GM12874 (cell line): ENCODE measurements around the gene PRDM16.

Source experiments
- TF ChIP-seq, protein P1 (sequence below): IDR thresholded peaks from 2 replicates; pipeline ENCODE4 v1.5.1; 2011; ENCODE audit warnings: low read depth, mild to moderate bottlenecking, control low read depth, low read length, moderate library complexity; ENCODE audit not compliant: insufficient read depth

Gene PRDM16

DNA sequence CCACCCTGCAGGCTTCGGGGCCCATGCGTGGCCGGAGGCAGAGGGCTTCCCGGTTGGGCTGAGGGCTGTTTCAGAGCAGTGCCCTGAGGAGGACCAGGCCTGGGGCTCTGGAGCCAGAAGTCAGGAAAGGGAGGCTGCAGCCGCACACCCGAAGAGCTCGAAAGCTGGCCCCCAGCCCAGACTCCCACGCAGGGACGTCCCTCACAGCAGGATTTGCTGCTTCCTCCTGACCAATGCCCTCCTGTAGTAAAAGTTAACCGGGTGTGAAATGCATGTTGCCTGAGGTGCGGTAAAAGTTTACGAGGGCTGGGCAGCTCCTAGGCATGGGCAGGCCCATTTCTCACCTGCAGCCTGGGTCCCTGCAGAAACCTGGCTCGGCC lies 283.9 kb downstream of the PRDM16 start:
- TF ChIP-seq, protein P1, sequence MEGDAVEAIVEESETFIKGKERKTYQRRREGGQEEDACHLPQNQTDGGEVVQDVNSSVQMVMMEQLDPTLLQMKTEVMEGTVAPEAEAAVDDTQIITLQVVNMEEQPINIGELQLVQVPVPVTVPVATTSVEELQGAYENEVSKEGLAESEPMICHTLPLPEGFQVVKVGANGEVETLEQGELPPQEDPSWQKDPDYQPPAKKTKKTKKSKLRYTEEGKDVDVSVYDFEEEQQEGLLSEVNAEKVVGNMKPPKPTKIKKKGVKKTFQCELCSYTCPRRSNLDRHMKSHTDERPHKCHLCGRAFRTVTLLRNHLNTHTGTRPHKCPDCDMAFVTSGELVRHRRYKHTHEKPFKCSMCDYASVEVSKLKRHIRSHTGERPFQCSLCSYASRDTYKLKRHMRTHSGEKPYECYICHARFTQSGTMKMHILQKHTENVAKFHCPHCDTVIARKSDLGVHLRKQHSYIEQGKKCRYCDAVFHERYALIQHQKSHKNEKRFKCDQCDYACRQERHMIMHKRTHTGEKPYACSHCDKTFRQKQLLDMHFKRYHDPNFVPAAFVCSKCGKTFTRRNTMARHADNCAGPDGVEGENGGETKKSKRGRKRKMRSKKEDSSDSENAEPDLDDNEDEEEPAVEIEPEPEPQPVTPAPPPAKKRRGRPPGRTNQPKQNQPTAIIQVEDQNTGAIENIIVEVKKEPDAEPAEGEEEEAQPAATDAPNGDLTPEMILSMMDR: no peak

DNA sequence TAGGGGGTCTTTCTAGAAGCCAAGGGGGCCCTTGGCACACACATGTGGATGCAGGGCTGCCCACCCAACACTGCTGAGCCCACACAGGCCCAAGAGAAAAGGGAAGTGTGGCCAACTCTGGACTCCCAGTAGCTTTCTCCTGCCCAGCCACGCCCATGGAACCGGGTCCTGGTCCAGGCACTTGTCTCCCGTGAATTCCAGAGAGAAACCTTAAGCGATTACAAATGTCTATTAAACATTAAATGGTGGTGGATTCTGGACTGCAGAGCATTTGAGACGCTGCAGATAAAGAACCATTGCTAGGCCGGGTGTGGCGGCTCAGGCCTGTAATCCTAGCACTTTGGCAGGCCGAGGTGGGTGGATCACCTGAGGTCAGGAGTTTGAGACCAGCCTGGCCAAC lies 284.9 kb downstream of the PRDM16 start:
- TF ChIP-seq, protein P1: no peak

DNA sequence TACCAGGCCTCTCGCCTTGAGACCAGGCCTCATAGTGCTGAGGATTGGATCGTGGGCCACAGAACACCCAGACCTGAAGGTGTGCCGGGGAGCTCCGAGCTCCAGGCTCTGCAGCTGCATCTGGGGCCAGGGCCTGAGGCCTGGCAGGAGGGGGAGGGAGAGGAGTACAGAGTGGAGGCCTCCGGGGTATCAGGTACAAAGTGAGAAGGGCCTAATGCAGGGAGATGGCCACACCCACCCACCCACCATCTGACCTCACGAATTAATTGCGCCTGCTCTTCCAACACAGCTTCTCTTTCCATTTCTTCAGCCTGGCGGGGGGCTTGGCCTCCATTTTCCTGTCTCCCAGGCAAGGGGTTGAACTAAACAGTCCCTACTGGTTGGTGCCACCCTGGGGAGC lies 286.1 kb downstream of the PRDM16 start:
- TF ChIP-seq, protein P1: no peak

DNA sequence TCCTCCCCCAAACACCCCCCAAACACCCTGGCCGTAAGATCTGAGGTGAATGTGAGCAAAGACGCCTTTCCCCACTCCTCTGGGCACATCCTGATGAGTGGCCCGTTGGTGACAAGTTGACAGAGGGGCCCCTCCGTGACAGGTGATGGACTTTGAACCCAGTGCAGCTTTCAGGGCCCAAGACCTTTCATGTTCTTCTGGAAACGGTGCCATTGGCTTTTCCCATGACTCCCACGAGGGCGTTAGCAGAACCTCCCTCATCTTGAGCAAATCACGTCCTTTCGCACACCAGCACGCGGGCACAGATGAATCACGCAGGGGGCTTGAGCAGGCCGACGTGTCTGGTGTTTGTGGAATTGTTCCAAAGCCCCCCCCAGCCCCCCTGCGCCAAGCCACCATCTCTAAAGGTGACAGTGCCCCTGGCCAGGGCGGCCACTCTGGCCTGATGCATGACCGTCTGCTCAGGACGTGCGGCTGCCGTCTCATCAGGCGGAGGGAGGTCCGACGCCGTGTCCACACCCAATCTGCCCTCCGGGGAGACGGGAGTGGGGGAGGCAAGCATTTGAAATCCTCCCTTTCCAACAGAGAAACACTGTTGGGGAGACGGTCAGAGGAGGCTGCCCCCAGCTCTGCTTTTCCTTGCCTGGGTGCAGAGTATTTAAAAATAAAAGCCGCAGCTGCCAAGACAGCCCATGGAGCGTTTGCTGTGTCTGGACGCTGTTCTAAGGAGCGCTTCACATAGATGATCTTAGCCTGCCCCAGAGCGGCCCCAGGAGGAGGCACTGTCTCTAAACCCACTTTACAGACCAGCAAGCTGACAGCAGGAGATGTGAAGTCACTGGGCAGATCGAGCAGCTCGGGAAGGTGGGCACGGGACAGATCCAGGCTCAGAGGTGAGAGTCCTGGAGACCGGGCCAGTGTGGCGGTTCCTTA lies 287.2 kb downstream of the PRDM16 start:
- TF ChIP-seq, protein P1: no peak

DNA sequence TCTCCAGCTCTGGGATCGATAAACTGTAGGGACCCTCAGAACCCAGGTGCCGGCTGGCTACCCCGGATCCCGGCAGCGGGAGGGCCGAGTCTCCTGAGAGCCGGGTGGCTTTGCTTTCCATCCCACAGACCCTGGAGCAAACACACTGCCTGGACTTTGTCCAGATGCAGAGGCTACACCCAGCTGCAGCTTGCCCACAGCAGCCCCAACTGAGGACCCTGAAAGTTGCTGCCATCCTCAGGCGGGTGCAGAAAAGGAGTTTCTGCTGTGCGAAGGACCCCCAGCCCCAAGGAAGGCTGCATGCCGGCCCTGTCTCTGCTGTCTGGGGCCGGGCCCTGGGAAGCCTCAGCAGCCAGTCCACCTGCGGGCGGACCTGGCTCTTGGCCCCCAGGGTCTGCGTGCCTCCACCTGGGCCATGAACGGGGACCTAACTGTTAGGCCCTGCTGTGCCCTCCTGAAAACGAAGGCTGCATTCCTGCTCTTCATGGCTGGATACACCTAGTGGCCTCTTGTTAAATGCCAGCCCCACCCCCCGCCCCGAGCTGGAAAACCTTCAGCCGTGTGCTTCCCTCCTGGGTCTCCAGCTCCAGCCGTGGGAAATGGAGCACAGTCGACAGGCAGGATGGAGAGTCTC lies 287.9 kb downstream of the PRDM16 start:
- TF ChIP-seq, protein P1: no peak

DNA sequence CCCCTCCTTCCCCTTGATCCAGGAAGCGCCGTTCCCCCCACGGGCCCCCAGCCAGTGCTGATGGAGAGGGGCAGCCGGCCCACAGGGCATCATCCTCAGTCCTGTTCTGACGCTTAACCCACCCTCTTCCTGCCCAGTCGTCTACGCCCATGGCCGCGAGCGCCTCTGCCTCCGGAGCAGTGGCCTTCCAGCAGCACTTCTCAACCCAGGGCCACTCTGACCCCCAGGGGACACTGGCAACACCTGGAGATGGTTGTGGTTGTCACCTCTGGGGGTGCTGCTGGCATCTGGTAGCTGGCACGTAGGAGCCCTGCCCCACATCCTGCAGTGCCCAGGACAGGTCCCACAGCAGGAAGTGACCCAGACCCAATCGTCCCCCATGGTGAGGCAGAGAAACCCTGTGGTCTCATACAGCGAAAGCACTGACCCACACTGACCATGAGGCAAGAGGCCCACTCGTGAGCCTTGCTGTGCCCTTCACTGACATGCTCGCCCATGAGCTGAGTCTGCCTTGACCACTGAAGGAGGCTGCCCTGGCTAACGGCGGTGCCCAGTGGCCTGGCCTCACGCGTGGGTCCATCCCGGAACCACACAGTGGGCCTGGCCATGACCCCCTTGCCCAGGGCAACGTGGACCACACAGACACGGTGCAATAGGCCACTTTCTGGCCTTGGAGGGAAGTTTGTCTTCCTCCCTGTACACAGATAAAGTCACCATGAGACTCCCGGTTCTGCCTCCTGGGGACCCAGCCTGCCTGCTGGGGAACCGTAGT lies 288.7 kb downstream of the PRDM16 start:
- TF ChIP-seq, protein P1: no peak

DNA sequence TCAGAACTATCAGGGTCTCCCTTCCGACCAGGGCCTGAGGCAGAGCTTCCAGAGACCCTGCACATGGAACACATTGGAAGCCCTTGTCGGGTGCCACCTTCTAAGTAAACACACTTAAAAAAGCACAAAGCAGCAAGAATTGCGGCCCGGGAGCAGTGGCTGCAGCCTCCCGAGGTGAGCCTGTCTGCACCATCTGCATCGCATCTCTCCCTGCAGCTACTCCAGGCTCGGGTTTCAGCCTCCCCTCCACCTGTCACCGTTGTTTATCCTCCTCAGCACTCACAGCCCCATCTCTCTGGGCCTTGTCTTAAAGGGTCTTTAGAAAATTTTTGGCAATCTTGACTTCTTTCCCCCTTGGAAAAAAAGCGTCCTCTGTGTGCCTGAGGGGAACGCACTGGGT lies 290.3 kb downstream of the PRDM16 start:
- TF ChIP-seq, protein P1: no peak
